GM19467 (cell line): ENCODE results near the gene CMKLR1.

Source experiments
- ATAC-seq: cut with Tn5 transposase; IDR thresholded peaks from one replicate; pipeline ENCODE4 v1.9.1; 2021; ENCODE audit warnings: mild to moderate bottlenecking, moderate library complexity; ENCODE audit not compliant: unreplicated experiment

The CMKLR1 gene

GRCh38 chr12:108337235-108338223 lies 1.6 kb downstream of the CMKLR1 start:
- no peak for ATAC-seq

GRCh38 chr12:108335349-108336119 lies 3.6 kb downstream of the CMKLR1 start:
- peak; percentile 51 for ATAC-seq

- no peak for ATAC-seq
These were observed 5.0 kb downstream of the CMKLR1 start for GRCh38 chr12:108333898-108334699.

- ATAC-seq, result no peak
These were observed 6.2 kb downstream of the CMKLR1 start for GRCh38 chr12:108332791-108333382.

GRCh38 chr12:108328420-108328819 lies 10.7 kb downstream of the CMKLR1 start:
- no peak for ATAC-seq

- no peak for ATAC-seq
These were observed 11.3 kb downstream of the CMKLR1 start for GRCh38 chr12:108327621-108328344.

GRCh38 chr12:108326254-108326750 lies 12.8 kb downstream of the CMKLR1 start:
- no peak for ATAC-seq

GRCh38 chr12:108325549-108325948 lies 13.6 kb downstream of the CMKLR1 start:
- no peak for ATAC-seq

GRCh38 chr12:108325018-108325358 lies 14.1 kb downstream of the CMKLR1 start:
- ATAC-seq, result no peak

- ATAC-seq, result no peak
These were observed 14.6 kb downstream of the CMKLR1 start for GRCh38 chr12:108324351-108325017.

GRCh38 chr12:108323581-108323980 lies 15.5 kb downstream of the CMKLR1 start:
- ATAC-seq, result no peak

GRCh38 chr12:108322998-108323397 lies 16.1 kb downstream of the CMKLR1 start:
- ATAC-seq, result no peak

GRCh38 chr12:108321688-108322087 lies 17.4 kb downstream of the CMKLR1 start:
- ATAC-seq, result no peak

- ATAC-seq, result no peak
These were observed 18.4 kb downstream of the CMKLR1 start for GRCh38 chr12:108320507-108321293.

GRCh38 chr12:108319277-108320234 lies 19.6 kb downstream of the CMKLR1 start:
- no peak for ATAC-seq

- no peak for ATAC-seq
These were observed 20.4 kb downstream of the CMKLR1 start for GRCh38 chr12:108318472-108319275.
